Osteoblast (primary cell): ENCODE results near the gene TNFRSF25. TPM values are rescaled to one million over a fixed set of nuclear protein-coding genes. Genes with fewer than 3 reads are reported as not detected.
"Not testable (repeated sequence)": the region's sequence is repeated elsewhere in the genome, so short reads cannot be mapped to it uniquely, and the experiment has no call there.

Source experiments
- DNase-seq: peaks from one replicate; pipeline ENCODE4 v3.0.0; 2011; ENCODE audit warnings: low spot score, mixed read lengths; ENCODE audit not compliant: insufficient read length; ENCODE audit errors: missing footprints
- H2AFZ ChIP-seq: 2 replicates; pipeline ENCODE4 v1.6.0; 2011; ENCODE audit warnings: mild to moderate bottlenecking, low read length
- H3K27ac ChIP-seq: 2 replicates; pipeline ENCODE4 v1.5.1; 2011; ENCODE audit warnings: mild to moderate bottlenecking, low read depth, low read length, moderate library complexity
- H3K27me3 ChIP-seq: 2 replicates; pipeline ENCODE4 v1.6.0; 2012; ENCODE audit warnings: mild to moderate bottlenecking, control low read depth, inconsistent platforms, low read length, moderate library complexity; ENCODE audit not compliant: insufficient read depth
- H3K36me3 ChIP-seq: 2 replicates; pipeline ENCODE4 v1.5.1; 2011; ENCODE audit warnings: mild to moderate bottlenecking, low read length, control low read depth, moderate library complexity; ENCODE audit not compliant: insufficient read depth
- H3K4me1 ChIP-seq: 2 replicates; pipeline ENCODE4 v1.5.1; 2011; ENCODE audit warnings: mild to moderate bottlenecking, low read length, control low read depth, moderate library complexity; ENCODE audit not compliant: insufficient read depth
- H3K4me2 ChIP-seq: 2 replicates; pipeline ENCODE4 v1.6.0; 2011; ENCODE audit warnings: mild to moderate bottlenecking, low read length; ENCODE audit not compliant: insufficient read depth
- H3K4me3 ChIP-seq: fragments of 200-600 bp; sonication (generic); 3 replicates; pipeline ENCODE4 v1.5.1; 2012; ENCODE audit warnings: mild to moderate bottlenecking, low read length, inconsistent platforms; ENCODE audit not compliant: insufficient read depth
- H3K79me2 ChIP-seq: 2 replicates; pipeline ENCODE4 v1.6.0; 2012; ENCODE audit warnings: mild to moderate bottlenecking, low read length, control low read depth, inconsistent platforms; ENCODE audit not compliant: insufficient read depth
- H3K9me3 ChIP-seq: 2 replicates; pipeline ENCODE4 v1.5.1; 2011; ENCODE audit warnings: low read depth, low read length, control low read depth
- H4K20me1 ChIP-seq: 2 replicates; pipeline ENCODE4 v1.6.0; 2012; ENCODE audit warnings: mild to moderate bottlenecking, low read length, control low read depth; ENCODE audit not compliant: insufficient read depth
- total RNA-seq: library from RNA; depleted of rRNA; stranded (reverse); fragments of >200 nt; gene quantifications from 2 replicates; pipeline ENCODE4 v1.2.3, GENCODE V29; 2012
- TF ChIP-seq, protein P1 (sequence below): IDR thresholded peaks from 2 replicates; pipeline ENCODE4 v1.5.1; 2011; ENCODE audit warnings: mild to moderate bottlenecking, low read depth, low read length, moderate library complexity; ENCODE audit errors: extremely low read depth

Gene TNFRSF25
- total RNA-seq, 1 donor: 3.3 TPM

GRCh38 chr1:6495041-6495441 lies 29.1 kb upstream of the TNFRSF25 start:
- TF ChIP-seq, protein P1, sequence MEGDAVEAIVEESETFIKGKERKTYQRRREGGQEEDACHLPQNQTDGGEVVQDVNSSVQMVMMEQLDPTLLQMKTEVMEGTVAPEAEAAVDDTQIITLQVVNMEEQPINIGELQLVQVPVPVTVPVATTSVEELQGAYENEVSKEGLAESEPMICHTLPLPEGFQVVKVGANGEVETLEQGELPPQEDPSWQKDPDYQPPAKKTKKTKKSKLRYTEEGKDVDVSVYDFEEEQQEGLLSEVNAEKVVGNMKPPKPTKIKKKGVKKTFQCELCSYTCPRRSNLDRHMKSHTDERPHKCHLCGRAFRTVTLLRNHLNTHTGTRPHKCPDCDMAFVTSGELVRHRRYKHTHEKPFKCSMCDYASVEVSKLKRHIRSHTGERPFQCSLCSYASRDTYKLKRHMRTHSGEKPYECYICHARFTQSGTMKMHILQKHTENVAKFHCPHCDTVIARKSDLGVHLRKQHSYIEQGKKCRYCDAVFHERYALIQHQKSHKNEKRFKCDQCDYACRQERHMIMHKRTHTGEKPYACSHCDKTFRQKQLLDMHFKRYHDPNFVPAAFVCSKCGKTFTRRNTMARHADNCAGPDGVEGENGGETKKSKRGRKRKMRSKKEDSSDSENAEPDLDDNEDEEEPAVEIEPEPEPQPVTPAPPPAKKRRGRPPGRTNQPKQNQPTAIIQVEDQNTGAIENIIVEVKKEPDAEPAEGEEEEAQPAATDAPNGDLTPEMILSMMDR: no peak
- H3K79me2 ChIP-seq: peaks cover 2% of the 10 kb centered on the region
- no peak overlapping the region for H3K27ac ChIP-seq
- H3K4me3 ChIP-seq: no peak overlapping the region
- H2AFZ ChIP-seq: no peak overlapping the region
- H3K4me1 ChIP-seq: peaks cover 31% of the 10 kb centered on the region
- no peaks in the 10 kb centered on the region for H3K9me3 ChIP-seq
- no peak for DNase-seq
- no peaks in the 10 kb centered on the region for H3K36me3 ChIP-seq
- no peak overlapping the region for H3K4me2 ChIP-seq
- no peaks in the 10 kb centered on the region for H3K27me3 ChIP-seq
- H4K20me1 ChIP-seq: no peaks in the 10 kb centered on the region

DNA sequence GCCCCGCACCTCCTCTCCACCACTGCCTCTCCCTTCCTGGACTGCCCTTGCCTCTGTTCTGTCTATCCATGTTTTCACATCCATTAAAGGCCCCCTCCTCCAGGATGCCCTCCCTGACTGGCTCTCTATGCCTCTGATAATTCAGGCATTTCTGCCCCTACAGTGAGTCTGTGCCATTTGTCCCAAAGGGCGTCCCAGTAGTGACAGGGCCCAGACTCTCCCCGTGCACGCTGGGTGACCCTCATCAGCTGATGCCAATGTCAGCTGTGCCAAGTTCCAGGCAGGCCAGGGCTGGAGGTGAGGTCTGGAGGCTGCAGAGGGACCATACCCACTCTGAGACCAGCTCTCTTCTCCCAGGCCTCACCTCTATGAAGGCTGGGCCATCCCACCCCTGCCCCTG lies 28.7 kb upstream of the TNFRSF25 start:
- no peaks in the 10 kb centered on the region for H3K27me3 ChIP-seq
- no peak overlapping the region for H3K4me3 ChIP-seq
- H4K20me1 ChIP-seq: peaks cover under 1% of the 10 kb centered on the region
- peaks cover 3% of the 10 kb centered on the region for H3K79me2 ChIP-seq
- H3K9me3 ChIP-seq: no peaks in the 10 kb centered on the region
- H3K4me2 ChIP-seq: no peak overlapping the region
- no peak overlapping the region for H2AFZ ChIP-seq
- peaks cover 33% of the 10 kb centered on the region for H3K4me1 ChIP-seq
- TF ChIP-seq, protein P1: no peak
- no peak for DNase-seq
- H3K36me3 ChIP-seq: no peaks in the 10 kb centered on the region
- H3K27ac ChIP-seq: no peak overlapping the region

DNA sequence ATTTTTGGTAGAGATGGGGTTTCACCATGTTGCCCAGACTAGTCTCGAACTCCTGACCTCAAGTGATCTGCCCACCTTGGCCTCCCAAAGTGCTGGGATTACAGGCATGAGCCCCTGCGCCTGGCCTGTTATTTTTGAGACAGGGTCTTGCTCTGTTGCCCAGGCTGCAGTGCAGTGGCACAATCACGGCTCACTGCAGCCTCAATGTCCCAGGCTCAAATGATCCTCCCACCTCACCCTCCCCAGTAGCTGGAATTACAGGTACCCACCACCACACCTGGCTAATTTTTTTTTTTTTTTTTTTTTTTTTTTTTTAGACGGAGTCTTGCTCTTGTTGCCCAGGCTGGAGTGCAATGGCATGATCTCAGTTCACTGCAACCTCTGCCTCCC lies 27.9 kb upstream of the TNFRSF25 start:
- DNase-seq, H3K4me2 ChIP-seq, H4K20me1 ChIP-seq, H3K79me2 ChIP-seq, H2AFZ ChIP-seq, H3K9me3 ChIP-seq, H3K36me3 ChIP-seq, H3K27ac ChIP-seq, H3K4me3 ChIP-seq, H3K27me3 ChIP-seq: not testable (repeated sequence)
- H3K4me1 ChIP-seq: peaks cover 34% of the 10 kb centered on the region

GRCh38 chr1:6491966-6492365 lies 26.0 kb upstream of the TNFRSF25 start:
- H3K4me2 ChIP-seq: peak overlapping the region; percentile 97

More at GRCh38 chr1:6491966-6492365, 26.0 kb upstream of the TNFRSF25 start:
- TF ChIP-seq, protein P1: no peak
- Histone ChIP-seq H3K36me3 (no peaks in the 10 kb centered on the region), H2AFZ (no peak overlapping the region), H3K9me3 (no peaks in the 10 kb centered on the region), H3K4me1 (peaks cover 34% of the 10 kb centered on the region), H4K20me1 (peaks cover 14% of the 10 kb centered on the region), H3K79me2 (peaks cover 3% of the 10 kb centered on the region), H3K4me3 (no peak overlapping the region), H3K27ac (peak overlapping the region; percentile 70), H3K27me3 (no peaks in the 10 kb centered on the region)
- no peak for DNase-seq
